Measurements from ENCODE around the gene RBMS2. TPM values are rescaled to one million over a fixed set of nuclear protein-coding genes. Genes with fewer than 3 reads are reported as not detected.
A peak's percentile ranks its signal among the peaks of the same experiment; 100 is the strongest.

RBMS2 gene
- total and polyA plus RNA-seq, 9 of the 15 experiments (the other 6 are each of a cell fraction or from before 2014, with no cell fraction given), result 0.08 to 10.5 (median 0.31) TPM

- Histone ChIP-seq H3K27ac (ENCODE audit: extremely low read depth, low read depth, low read length) (no peak within 1 kb of the TSS), H4K20me1 (replicated peaks; ENCODE audit: control insufficient read depth, insufficient read depth, low read length) (no peaks in the 10 kb centered on the region; the same call in 1 of the 2 replicates), H2AFZ (ENCODE audit: low read depth, low read length) (peak within 1 kb of the TSS; percentile 35; the same call in 1 of the 2 replicates), H3K9me3 (replicated peaks; ENCODE audit: control insufficient read depth, insufficient read depth, low read depth, low read length) (no peaks in the 10 kb centered on the region), H3K27me3 (ENCODE audit: control insufficient read depth in 2 of 2, insufficient read depth in 2 of 2, low read length in 2 of 2) (peaks cover 27 to 51% of the 10 kb centered on the region in 2 experiments), H3K4me1 (replicated peaks in 1 of 2; ENCODE audit: control insufficient read depth in 2 of 2, insufficient read depth in 2 of 2, low read length in 2 of 2) (peaks cover 7 to 17% of the 10 kb centered on the region in 2 experiments; a peak in 3 of 5 replicates), H3K4me3 (no peak within 1 kb of the TSS), H3K4me2 (ENCODE audit: insufficient read depth, low read length) (no peak within 1 kb of the TSS; the same call in 1 of the 2 replicates), H3K79me2 (ENCODE audit: control insufficient read depth, insufficient read depth, low read length) (no peaks in the 10 kb centered on the region), H3K9me1 (ENCODE audit: control insufficient read depth, insufficient read depth, low read length) (no peaks in the 10 kb centered on the region), H3K9ac (ENCODE audit: insufficient read depth in 1 of 2, low read depth in 2 of 2, low read length in 2 of 2) (peak within 1 kb of the TSS in 1 of 2 experiments; percentile 45; a peak in 2 of 4 replicates), H3K36me3 (ENCODE audit: control insufficient read depth, insufficient read depth, low read length) (no peaks in the 10 kb centered on the region)
- FAIRE-seq, result no peak
- ChIA-PET CTCF (ENCODE audit: low intra/inter-chr PET ratio) (no interaction called here), POLR2A (interaction anchor here (0.6 to 3.2 kb wide), 6 partner anchors 9 to 196 kb away, joined by 3 to 14 read pairs (median 3); no protein-coding TSS in a partner anchor)
- intact Hi-C loops (cut with micrococcal nuclease) (no loop called here), in situ Hi-C loops (cut with MboI) (no loop called here)
- no TSS peak for BruUV-seq (replicated peaks)
- peak; percentile 28 to 67 (median 54) for DNase-seq (ENCODE audit: extremely low read depth in 1 of 4, low spot score in 3 of 4)
- WGBS (ENCODE audit: insufficient coverage, low coverage, missing lambda C conversion rate), result 28% methylated on average over 32 of the region's 59 CpGs
- peak; percentile 84 for ATAC-seq
- TF ChIP-seq CBFA2T2 (conservative IDR thresholded peaks at IDR 0.05) (no peak), CEBPB (tag; IDR thresholded peaks at IDR 0.05) (peak; percentile 66), TSC22D4 (tag; IDR thresholded peaks at IDR 0.05) (no peak), MAX (CRISPR knock-in tag; IDR thresholded peaks at IDR 0.05) (0 out of 2 replicates have a peak, but pooled peaks have one; percentile 23), NRF1 (conservative IDR thresholded peaks at IDR 0.05 in 1 of 2, IDR thresholded peaks at IDR 0.05 in 1 of 2) (peak; percentile 42 to 47; a peak in 2 of 4 replicates), ZNF280A (IDR thresholded peaks at IDR 0.05; ENCODE audit: low read depth, partially characterized antibody) (no peak), NFYB (IDR thresholded peaks at IDR 0.05; ENCODE audit: extremely low read depth, insufficient read length) (peak; percentile 45), TAL1 (IDR thresholded peaks at IDR 0.05) (no peak), XRCC3 (IDR thresholded peaks at IDR 0.05) (no peak), MCM2 (IDR thresholded peaks at IDR 0.05; ENCODE audit: low read depth) (no peak), HOXB6 (CRISPR knock-in tag; IDR thresholded peaks at IDR 0.05; ENCODE audit: borderline replicate concordance) (no peak), SP2 (IDR thresholded peaks at IDR 0.05; ENCODE audit: extremely low read depth, low read depth, low read length, poor library complexity, severe bottlenecking) (peak; percentile 25), SMAD3 (CRISPR knock-in tag; conservative IDR thresholded peaks at IDR 0.05) (no peak), ZBTB33 (CRISPR knock-in tag; IDR thresholded peaks at IDR 0.05) (peak; percentile 86), ZNF140 (CRISPR knock-in tag; IDR thresholded peaks at IDR 0.05) (no peak), MYC (IDR thresholded peaks at IDR 0.05; ENCODE audit: low read depth, low read length) (no peak), MYC (CRISPR knock-in tag; IDR thresholded peaks at IDR 0.05; ENCODE audit: borderline replicate concordance, low read depth) (no peak), C11orf30 (IDR thresholded peaks at IDR 0.05; ENCODE audit: low read depth) (no peak), STAT5A (IDR thresholded peaks at IDR 0.05; ENCODE audit: borderline replicate concordance, low read length) (no peak)
Observed at GRCh38 chr12:56488041-56488955, 33.3 kb upstream of the RBMS2 start, which contains the start of gene GLS2. GLS2 (minus strand) TSS chr12:56488161; CDS start chr12:56488118, 43 bp downstream.

All from K562 (cell line).